Breast epithelium (tissue), 3 donors: ENCODE results near the gene ARMC8.

ENCODE experiments used
- POLR2A ChIP-seq: fragments of 450-650 bp; IDR thresholded peaks from one replicate; pipeline ENCODE4 v1.6.1; 2016; ENCODE audit warnings: antibody characterized with exemption, mild to moderate bottlenecking, moderate library complexity
- POLR2AphosphoS5 ChIP-seq, 3 donors: sonication (generic); formaldehyde crosslinking; IDR thresholded peaks; one replicate each; pipeline ENCODE4 v1.6.1; 2017; ENCODE audit warnings: antibody characterized with exemption in 3 of 3
- TF ChIP-seq, protein P1 (sequence below), 3 donors: fragments of 450-650 bp; IDR thresholded peaks; one replicate each; pipeline ENCODE4 v1.5.1; 2016 to 2017; ENCODE audit warnings: antibody characterized with exemption in 3 of 3, mild to moderate bottlenecking in 3 of 3, moderate library complexity in 3 of 3

DNA sequence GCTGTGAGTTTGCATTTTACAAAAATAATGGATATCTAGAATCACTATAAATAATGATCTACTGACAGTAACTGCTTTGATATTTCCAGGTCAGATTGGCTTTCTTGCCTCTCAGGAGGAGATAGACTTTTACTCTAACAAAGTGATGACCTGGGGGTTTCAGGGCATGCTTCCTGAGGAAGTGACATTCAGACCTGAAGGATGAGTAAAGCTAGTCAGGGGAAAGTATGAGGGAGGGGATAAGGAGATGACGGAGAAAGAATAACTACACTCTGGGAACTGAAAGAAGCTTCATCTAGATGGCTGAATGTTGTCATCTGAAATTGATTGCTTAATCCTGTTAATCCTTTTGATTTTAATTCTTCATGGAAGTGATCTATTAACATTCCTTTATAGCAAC, 32.2 kb downstream of the ARMC8 start:
- TF ChIP-seq, protein P1, sequence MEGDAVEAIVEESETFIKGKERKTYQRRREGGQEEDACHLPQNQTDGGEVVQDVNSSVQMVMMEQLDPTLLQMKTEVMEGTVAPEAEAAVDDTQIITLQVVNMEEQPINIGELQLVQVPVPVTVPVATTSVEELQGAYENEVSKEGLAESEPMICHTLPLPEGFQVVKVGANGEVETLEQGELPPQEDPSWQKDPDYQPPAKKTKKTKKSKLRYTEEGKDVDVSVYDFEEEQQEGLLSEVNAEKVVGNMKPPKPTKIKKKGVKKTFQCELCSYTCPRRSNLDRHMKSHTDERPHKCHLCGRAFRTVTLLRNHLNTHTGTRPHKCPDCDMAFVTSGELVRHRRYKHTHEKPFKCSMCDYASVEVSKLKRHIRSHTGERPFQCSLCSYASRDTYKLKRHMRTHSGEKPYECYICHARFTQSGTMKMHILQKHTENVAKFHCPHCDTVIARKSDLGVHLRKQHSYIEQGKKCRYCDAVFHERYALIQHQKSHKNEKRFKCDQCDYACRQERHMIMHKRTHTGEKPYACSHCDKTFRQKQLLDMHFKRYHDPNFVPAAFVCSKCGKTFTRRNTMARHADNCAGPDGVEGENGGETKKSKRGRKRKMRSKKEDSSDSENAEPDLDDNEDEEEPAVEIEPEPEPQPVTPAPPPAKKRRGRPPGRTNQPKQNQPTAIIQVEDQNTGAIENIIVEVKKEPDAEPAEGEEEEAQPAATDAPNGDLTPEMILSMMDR (IDR thresholded peaks at IDR 0.05): no peak
- no peak for TF ChIP-seq POLR2A
- no peak for TF ChIP-seq POLR2AphosphoS5 (IDR thresholded peaks at IDR 0.05)
